Tibial nerve (tissue), 4 donors: ENCODE measurements around the gene VPREB3.

Experiments used
- CTCF ChIP-seq, 5 experiments: fragments of 200-600 bp in 3 of 5; fragments of 450-650 bp in 2 of 5; sonication (generic) in 3 of 5; IDR thresholded peaks; one replicate each; pipeline ENCODE4 v1.5.1; 2016 to 2019; ENCODE audit warnings: antibody characterized with exemption in 5 of 5, mild to moderate bottlenecking in 3 of 5, moderate library complexity in 2 of 5
- EP300 ChIP-seq, 2 donors: sonication (generic); formaldehyde crosslinking; IDR thresholded peaks; one replicate each; pipeline ENCODE4 v1.6.1; 2017; ENCODE audit warnings: antibody characterized with exemption in 2 of 2, mild to moderate bottlenecking in 1 of 2

DNA sequence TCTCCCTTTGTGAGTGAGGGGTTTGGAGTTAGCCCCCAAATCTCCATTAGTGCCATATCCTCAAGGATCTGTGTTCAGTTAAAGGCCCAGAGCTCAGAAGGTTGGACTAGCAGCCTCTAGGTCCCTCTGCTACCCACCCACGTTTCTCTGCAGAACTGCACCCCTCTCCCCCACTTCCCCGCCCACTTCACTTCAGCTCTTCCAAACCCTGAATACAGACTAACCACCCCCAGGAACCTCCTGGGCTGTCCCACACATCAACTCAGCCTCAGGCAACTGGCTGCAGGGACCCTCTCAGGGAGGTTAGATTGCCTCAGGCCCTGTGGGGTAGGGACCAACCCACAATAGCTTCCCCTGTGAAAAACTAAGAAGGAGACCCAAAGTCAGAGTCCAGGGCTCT lies 840 bp downstream of the VPREB3 start:
- no peak for TF ChIP-seq CTCF (IDR thresholded peaks at IDR 0.05)
- no peak for TF ChIP-seq EP300 (IDR thresholded peaks at IDR 0.05)
